Measurements from ENCODE around the gene SPATA3. TPM values are rescaled to one million over a fixed set of nuclear protein-coding genes. Genes with fewer than 3 reads are reported as not detected.

Gene SPATA3
- total RNA-seq, 1 donor from 2014 or later = not detected

GRCh38 chr2:230983566-230983965 lies 12.4 kb upstream of the SPATA3 start:
- TF ChIP-seq, protein P1, sequence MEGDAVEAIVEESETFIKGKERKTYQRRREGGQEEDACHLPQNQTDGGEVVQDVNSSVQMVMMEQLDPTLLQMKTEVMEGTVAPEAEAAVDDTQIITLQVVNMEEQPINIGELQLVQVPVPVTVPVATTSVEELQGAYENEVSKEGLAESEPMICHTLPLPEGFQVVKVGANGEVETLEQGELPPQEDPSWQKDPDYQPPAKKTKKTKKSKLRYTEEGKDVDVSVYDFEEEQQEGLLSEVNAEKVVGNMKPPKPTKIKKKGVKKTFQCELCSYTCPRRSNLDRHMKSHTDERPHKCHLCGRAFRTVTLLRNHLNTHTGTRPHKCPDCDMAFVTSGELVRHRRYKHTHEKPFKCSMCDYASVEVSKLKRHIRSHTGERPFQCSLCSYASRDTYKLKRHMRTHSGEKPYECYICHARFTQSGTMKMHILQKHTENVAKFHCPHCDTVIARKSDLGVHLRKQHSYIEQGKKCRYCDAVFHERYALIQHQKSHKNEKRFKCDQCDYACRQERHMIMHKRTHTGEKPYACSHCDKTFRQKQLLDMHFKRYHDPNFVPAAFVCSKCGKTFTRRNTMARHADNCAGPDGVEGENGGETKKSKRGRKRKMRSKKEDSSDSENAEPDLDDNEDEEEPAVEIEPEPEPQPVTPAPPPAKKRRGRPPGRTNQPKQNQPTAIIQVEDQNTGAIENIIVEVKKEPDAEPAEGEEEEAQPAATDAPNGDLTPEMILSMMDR (IDR thresholded peaks at IDR 0.05) = no peak
- H3K27ac Mint-ChIP-seq (ENCODE audit: unreplicated experiment) = no peak overlapping the region
- peaks cover 4% of the 10 kb centered on the region for H3K4me1 Mint-ChIP-seq (ENCODE audit: low read depth)
- H3K9me3 Mint-ChIP-seq (ENCODE audit: low read depth) = no peaks in the 10 kb centered on the region
- no peaks in the 10 kb centered on the region for H3K36me3 Mint-ChIP-seq (ENCODE audit: low read depth)
- peaks cover 7% of the 10 kb centered on the region for H3K27me3 Mint-ChIP-seq (ENCODE audit: low read depth)
- no peak for DNase-seq (ENCODE audit: low spot score)
- no peak overlapping the region for H3K4me3 Mint-ChIP-seq (ENCODE audit: unreplicated experiment)

GRCh38 chr2:230984393-230985220 lies 11.3 kb upstream of the SPATA3 start:
- Mint-ChIP-seq H3K4me1 (ENCODE audit: low read depth) (peaks cover 4% of the 10 kb centered on the region), H3K36me3 (ENCODE audit: low read depth) (no peaks in the 10 kb centered on the region), H3K9me3 (ENCODE audit: low read depth) (no peaks in the 10 kb centered on the region), H3K4me3 (ENCODE audit: unreplicated experiment) (no peak overlapping the region), H3K27ac (ENCODE audit: unreplicated experiment) (no peak overlapping the region), H3K27me3 (ENCODE audit: low read depth) (peaks cover 1% of the 10 kb centered on the region)
- no peak for DNase-seq (ENCODE audit: low spot score)
- TF ChIP-seq, protein P1 (IDR thresholded peaks at IDR 0.05) = no peak

- H3K9me3 Mint-ChIP-seq (ENCODE audit: low read depth) = no peaks in the 10 kb centered on the region
- H3K4me1 Mint-ChIP-seq (ENCODE audit: low read depth) = peaks cover 4% of the 10 kb centered on the region
- H3K36me3 Mint-ChIP-seq (ENCODE audit: low read depth) = no peaks in the 10 kb centered on the region
- no peak overlapping the region for H3K27ac Mint-ChIP-seq (ENCODE audit: unreplicated experiment)
- peaks cover 1% of the 10 kb centered on the region for H3K27me3 Mint-ChIP-seq (ENCODE audit: low read depth)
- DNase-seq (ENCODE audit: low spot score) = no peak
- TF ChIP-seq, protein P1 (IDR thresholded peaks at IDR 0.05) = no peak
- H3K4me3 Mint-ChIP-seq (ENCODE audit: unreplicated experiment) = no peak overlapping the region
Observed at GRCh38 chr2:230985519-230986231, 10.2 kb upstream of the SPATA3 start.

DNA sequence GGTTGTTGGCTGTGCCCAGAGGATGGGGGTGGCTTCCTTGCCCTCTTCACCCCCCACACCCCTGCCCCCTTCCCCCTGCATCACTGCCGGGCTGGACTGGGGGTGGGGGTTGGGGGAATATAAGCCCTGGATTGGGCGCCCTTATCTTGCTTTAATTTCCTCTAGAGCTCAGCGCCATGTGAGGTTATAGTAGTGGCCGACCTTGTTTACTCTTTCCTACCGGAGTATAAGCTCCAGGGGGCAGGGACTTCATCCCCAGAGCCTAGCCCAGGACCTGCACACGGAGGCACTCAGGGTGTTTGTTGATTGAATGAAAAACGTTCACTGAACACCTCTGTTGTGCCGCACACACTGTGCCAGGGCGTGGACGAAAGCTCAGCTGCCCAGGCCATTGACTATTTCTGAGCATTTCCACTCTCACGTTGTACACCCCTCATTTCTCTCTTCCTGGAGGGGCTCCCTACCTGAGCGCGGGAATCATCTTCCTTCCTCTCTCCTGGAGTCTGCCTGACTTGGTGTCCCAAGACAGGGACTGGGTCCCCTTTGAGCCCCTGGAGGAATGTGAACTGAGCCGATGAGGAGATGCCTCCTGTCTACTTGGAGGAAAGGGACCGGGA lies 9.3 kb upstream of the SPATA3 start:
- Mint-ChIP-seq H3K9me3 (ENCODE audit: low read depth) (no peaks in the 10 kb centered on the region), H3K27ac (ENCODE audit: unreplicated experiment) (no peak overlapping the region), H3K4me3 (ENCODE audit: unreplicated experiment) (peak overlapping the region; percentile 63), H3K36me3 (ENCODE audit: low read depth) (no peaks in the 10 kb centered on the region), H3K27me3 (ENCODE audit: low read depth) (peaks cover 1% of the 10 kb centered on the region), H3K4me1 (ENCODE audit: low read depth) (peaks cover 4% of the 10 kb centered on the region)
- TF ChIP-seq, protein P1 (IDR thresholded peaks at IDR 0.05) = no peak
- no peak for DNase-seq (ENCODE audit: low spot score)
